Common myeloid progenitor, CD34-positive (primary cell): ENCODE measurements around the gene AGBL4.

ENCODE experiments used
- CTCF ChIA-PET: fragments of 350-600 bp; sonication (Branson Sonifier 250); formaldehyde crosslinking; loops from one replicate; lab custom pipeline; 2021; ENCODE audit warnings: antibody characterized with exemption; lab: Charles Lee
- POLR2A ChIA-PET: fragments of 350-600 bp; sonication (Branson Sonifier 250); formaldehyde crosslinking; loops from one replicate; lab custom pipeline; 2021; ENCODE audit warnings: antibody characterized with exemption; lab: Charles Lee
- DNase-seq, 3 donors: peaks; one replicate each; pipeline versions ENCODE4 v3.0.0 to v3.0.0-alpha.2; 2013
- H3K27ac ChIP-seq, 2 experiments: 1 replicate in 1 of 2; 2 replicates in 1 of 2; pipeline ENCODE4 v1.7.0; 2013; ENCODE audit warnings: inconsistent platforms in 2 of 2, low read length in 2 of 2, mild to moderate bottlenecking in 2 of 2, low read depth in 1 of 2, moderate library complexity in 1 of 2; ENCODE audit not compliant: severe bottlenecking in 2 of 2, insufficient read depth in 1 of 2, poor library complexity in 1 of 2
- H3K27me3 ChIP-seq, 5 experiments: replicated peaks in 2 of 5; 1 replicate in 3 of 5; 2 replicates in 2 of 5; pipeline versions ENCODE4 v1.6.1 to v1.7.0; 2013; ENCODE audit warnings: low read length in 4 of 5, mild to moderate bottlenecking in 2 of 5, moderate library complexity in 2 of 5, inconsistent platforms in 1 of 5; ENCODE audit not compliant: insufficient read depth in 5 of 5, control insufficient read depth in 4 of 5
- H3K36me3 ChIP-seq, 4 experiments: 1 replicate in 2 of 4; 2 replicates in 2 of 4; pipeline versions ENCODE4 v1.6.1 to v1.7.0; 2013; ENCODE audit warnings: low read length in 3 of 4, control low read depth in 1 of 4, mild to moderate bottlenecking in 1 of 4; ENCODE audit not compliant: control insufficient read depth in 4 of 4, insufficient read depth in 4 of 4
- H3K4me1 ChIP-seq, 4 experiments: 1 replicate in 3 of 4; 2 replicates in 1 of 4; pipeline versions ENCODE4 v1.6.1 to v1.7.1; 2013; ENCODE audit warnings: low read length in 3 of 4, mild to moderate bottlenecking in 3 of 4, control low read depth in 1 of 4, inconsistent platforms in 1 of 4, moderate library complexity in 1 of 4; ENCODE audit not compliant: control insufficient read depth in 4 of 4, insufficient read depth in 4 of 4; ENCODE audit errors: control extremely low read depth in 1 of 4
- H3K4me3 ChIP-seq, 7 experiments: 1 replicate in 4 of 7; 2 replicates in 3 of 7; pipeline versions ENCODE4 v1.5.1 to v1.7.0; 2013; ENCODE audit warnings: mild to moderate bottlenecking in 7 of 7, low read length in 6 of 7, moderate library complexity in 6 of 7, inconsistent platforms in 2 of 7, low read depth in 2 of 7, control low read depth in 1 of 7; ENCODE audit not compliant: insufficient read depth in 4 of 7, control insufficient read depth in 1 of 7; ENCODE audit errors: extremely low read depth in 1 of 7
- H3K9me3 ChIP-seq, 5 experiments: 1 replicate in 4 of 5; 2 replicates in 1 of 5; pipeline versions ENCODE4 v1.6.1 to v1.7.1; 2013; ENCODE audit warnings: low read length in 4 of 5, mild to moderate bottlenecking in 2 of 5, inconsistent platforms in 1 of 5, low read depth in 1 of 5, moderate library complexity in 1 of 5; ENCODE audit not compliant: control insufficient read depth in 4 of 5, insufficient read depth in 2 of 5; ENCODE audit errors: control extremely low read depth in 1 of 5
- WGBS: methylation state at CpG from one replicate; pipeline ENCODE4 v1.1.5; 2013; ENCODE audit not compliant: insufficient coverage; 5-methylcytosine and 5-hydroxymethylcytosine counted together

The AGBL4 gene

DNA sequence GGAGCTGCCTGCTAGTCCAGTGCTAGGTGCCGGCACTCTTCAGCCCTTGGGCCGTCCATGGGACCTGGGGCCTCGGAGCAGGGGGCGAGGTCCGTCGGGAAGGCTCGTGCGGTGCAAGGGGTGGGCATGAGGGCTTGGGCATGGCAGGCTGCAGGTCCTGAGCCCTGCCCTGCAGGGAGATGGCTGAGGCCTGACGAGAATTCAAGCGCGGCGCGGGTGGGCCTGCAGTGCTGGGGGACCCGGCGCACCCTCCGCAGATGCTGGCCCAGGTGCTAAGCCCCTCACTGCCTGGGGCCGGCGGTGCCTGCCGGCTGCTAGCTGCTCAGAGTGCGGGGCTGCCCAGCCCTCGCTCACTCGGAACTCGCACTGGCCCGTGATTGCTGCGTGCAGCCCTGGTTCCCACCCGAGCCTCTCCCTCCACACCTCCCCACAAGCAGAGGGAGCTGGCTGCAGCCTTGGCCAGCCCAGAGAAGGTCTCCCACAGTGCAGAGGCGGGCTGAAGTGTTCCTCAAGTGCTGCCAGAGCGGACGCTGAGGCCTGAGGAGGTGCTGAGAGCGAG lies 467.0 kb downstream of the AGBL4 start:
- ChIA-PET POLR2A (no interaction called here), CTCF (no interaction called here)
- Histone ChIP-seq H3K27ac (no peak overlapping the region), H3K9me3 (peaks cover 0 to 2% (median 0%) of the 10 kb centered on the region in 5 experiments), H3K4me3 (no peak overlapping the region), H3K4me1 (no peaks in the 10 kb centered on the region), H3K36me3 (no peaks in the 10 kb centered on the region), H3K27me3 (no peaks in the 10 kb centered on the region)
- no peak for DNase-seq
- WGBS, result 98% methylated on average over 17 of the region's 30 CpGs

DNA sequence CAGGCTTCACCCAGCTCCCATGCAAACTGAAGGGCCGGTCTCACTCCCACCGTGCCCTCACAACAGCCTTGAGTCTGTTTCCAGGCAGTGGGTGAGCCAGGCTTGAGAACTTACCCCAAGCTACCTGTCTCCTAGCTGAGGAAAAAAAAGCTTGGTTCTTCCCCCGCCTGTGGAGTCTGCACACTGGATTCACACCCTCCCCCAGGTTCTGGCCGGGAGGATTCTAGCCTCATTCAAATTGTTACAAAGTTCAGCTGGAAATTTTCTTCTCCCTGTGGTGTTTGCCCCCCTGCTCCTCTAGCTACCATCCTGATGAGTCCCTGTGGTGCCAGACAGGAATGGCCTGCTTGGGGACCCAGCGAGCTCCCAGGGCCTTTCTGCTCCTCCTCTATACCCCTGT lies 471.7 kb downstream of the AGBL4 start:
- 100% methylated on average over 2 of the region's 5 CpGs for WGBS
- H3K36me3 ChIP-seq, result no peaks in the 10 kb centered on the region
- no peaks in the 10 kb centered on the region for H3K4me1 ChIP-seq
- POLR2A ChIA-PET, result no interaction called here
- H3K4me3 ChIP-seq, result no peak overlapping the region
- CTCF ChIA-PET, result no interaction called here
- no peak overlapping the region for H3K27ac ChIP-seq
- H3K27me3 ChIP-seq, result no peaks in the 10 kb centered on the region
- no peak for DNase-seq
- H3K9me3 ChIP-seq, result peaks cover 0 to 3% (median 0%) of the 10 kb centered on the region in 5 experiments

DNA sequence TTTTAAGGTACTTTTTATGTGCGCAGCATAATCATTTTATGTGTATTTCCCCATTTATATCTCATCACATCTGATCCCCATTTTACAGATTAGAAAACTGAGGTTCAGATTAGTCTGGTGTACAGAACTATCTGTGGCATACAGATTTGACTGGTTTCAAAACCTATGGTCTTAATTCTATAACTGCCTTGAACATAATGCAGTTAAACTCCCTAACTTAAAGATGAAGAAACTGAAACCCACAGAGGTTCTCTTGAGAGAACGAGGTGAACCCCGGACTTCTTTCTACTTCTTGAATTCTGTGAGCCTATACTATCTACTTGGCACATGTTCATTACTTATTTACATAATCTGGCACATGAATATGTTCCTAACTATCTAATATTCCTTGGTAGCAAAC lies 479.1 kb downstream of the AGBL4 start:
- Histone ChIP-seq H3K4me1 (no peaks in the 10 kb centered on the region), H3K27me3 (no peaks in the 10 kb centered on the region), H3K36me3 (no peaks in the 10 kb centered on the region), H3K9me3 (peaks cover 0 to 7% (median 2%) of the 10 kb centered on the region in 5 experiments), H3K4me3 (no peak overlapping the region), H3K27ac (no peak overlapping the region)
- CTCF ChIA-PET, result no interaction called here
- WGBS, result 92% methylated on average over 3 of the region's 3 CpGs
- POLR2A ChIA-PET, result no interaction called here
- no peak for DNase-seq

DNA sequence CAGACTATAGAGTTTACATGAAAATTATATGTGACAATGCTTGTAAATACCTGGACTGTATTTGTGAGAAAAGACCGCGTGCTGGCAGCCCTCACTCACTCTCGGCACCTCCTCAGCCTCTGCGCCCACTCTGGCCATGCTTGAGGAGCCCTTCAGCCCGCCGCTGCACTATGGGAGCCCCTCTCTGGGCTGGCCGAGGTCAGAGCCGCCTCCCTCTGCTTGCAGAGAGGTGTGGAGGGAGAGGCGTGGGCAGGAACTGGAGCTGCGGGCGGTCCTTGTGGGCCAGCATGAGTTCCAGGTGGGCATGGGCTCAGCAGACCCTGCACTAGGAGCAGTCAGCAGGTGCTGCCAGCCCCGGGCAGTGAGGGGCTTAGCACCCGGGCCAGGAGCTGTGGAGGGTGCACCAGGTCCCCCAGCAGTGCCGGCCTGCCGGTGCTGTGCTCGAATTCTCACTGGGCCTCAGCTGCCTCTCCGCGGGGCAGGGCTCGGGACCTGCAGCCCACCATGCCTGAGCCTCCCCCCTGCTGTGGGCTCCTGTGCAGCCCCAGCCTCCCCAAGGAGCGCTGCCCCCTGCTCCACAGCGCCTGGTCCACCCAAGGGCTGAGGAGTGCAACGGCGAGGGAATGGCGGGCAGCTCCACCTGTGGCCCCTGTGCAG lies 482.5 kb downstream of the AGBL4 start:
- Histone ChIP-seq H3K9me3 (peaks cover 0 to 7% (median 2%) of the 10 kb centered on the region in 5 experiments), H3K4me1 (no peaks in the 10 kb centered on the region), H3K4me3 (no peak overlapping the region), H3K36me3 (no peaks in the 10 kb centered on the region), H3K27me3 (no peaks in the 10 kb centered on the region), H3K27ac (no peak overlapping the region)
- ChIA-PET CTCF (no interaction called here), POLR2A (no interaction called here)
- 97% methylated on average over 18 of the region's 24 CpGs for WGBS
- no peak for DNase-seq

DNA sequence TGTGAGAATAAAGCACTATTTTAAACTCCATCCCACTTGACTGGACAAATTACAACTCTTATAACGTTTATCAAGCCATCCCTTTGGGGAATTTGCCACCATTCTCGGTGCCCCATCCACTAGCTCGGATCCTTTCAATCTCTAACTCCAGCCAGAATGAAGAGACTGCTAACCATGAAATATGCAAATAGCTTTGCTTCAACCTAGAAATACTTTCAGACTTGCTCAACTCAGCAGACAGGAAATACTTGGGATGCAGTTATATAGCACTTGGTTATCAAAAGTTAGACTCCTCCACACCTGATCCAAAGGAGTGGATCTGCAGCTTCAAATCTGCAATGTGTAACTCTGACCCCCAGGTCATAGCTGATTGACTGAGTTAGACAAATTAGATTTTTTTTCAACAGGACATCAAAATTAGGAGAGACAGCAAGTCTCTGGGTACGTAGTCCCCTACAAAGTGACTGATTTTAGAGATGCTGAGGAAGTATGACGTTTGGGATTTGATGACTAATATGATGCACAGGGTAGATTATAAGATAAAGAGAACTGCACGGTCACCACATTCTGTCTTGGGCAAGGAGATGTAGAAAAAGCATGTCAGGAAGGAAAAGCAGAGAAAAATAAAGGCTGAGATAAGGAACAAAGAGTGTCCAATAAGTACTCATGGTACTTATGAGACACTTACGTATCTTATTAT lies 496.0 kb downstream of the AGBL4 start:
- H3K4me1 ChIP-seq, result no peaks in the 10 kb centered on the region

DNA sequence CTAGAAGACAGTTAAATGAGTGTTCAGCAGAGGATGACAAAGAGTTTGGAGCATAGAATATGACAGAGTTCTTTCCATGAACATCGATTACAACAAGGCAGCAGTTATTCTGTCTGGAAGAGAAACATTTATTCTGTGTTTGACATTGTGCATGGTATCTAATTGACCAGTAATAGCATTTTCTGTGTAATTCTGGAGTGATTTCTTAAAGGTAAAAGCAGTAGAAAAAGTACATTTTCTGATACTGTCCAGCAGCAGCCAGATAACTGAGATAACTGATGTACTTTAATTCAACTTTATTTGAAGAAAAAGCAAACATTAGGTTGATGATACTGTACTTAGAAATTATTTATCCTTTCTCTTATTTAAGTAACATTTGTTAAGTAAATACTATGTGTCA lies 497.1 kb downstream of the AGBL4 start:
- Histone ChIP-seq H3K27ac (no peak overlapping the region), H3K4me3 (no peak overlapping the region), H3K36me3 (no peaks in the 10 kb centered on the region), H3K4me1 (no peaks in the 10 kb centered on the region), H3K9me3 (no peaks in the 10 kb centered on the region), H3K27me3 (no peaks in the 10 kb centered on the region)
- 91% methylated on average over 1 of the region's 1 CpG for WGBS
- POLR2A ChIA-PET, result no interaction called here
- DNase-seq, result no peak
- CTCF ChIA-PET, result no interaction called here

More for the DNA sequence above, 496.0 kb downstream of the AGBL4 start:
- POLR2A ChIA-PET, result no interaction called here
- no peak overlapping the region for H3K27ac ChIP-seq
- no peaks in the 10 kb centered on the region for H3K27me3 ChIP-seq
- no peak for DNase-seq
- CTCF ChIA-PET, result no interaction called here
- H3K4me3 ChIP-seq, result no peak overlapping the region
- H3K9me3 ChIP-seq, result no peaks in the 10 kb centered on the region
- no peaks in the 10 kb centered on the region for H3K36me3 ChIP-seq
- 77% methylated on average over 7 of the region's 7 CpGs for WGBS

DNA sequence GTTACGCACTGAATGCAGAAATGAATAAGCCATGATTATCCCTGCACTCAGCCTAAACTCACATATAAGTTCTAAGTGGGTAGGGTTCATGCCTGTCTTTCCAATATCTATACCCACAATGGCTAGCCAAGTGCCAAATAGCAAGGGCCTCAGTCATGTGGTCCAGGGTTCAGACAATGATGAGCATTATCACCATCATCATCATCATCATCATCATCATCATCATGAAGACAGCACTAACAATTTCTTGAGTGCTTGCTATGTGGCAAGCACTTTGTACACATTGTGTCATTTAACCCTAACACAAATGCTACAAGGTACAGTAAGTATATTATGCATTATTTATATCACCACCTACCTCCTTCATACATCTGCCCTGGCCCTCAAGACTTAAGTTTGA lies 500.0 kb downstream of the AGBL4 start:
- POLR2A ChIA-PET, result no interaction called here
- WGBS, result no CpG with 5 or more reads among the region's 1 CpG
- CTCF ChIA-PET, result no interaction called here

More for the DNA sequence above, 500.0 kb downstream of the AGBL4 start:
- H3K9me3 ChIP-seq, result no peaks in the 10 kb centered on the region
- H3K27ac ChIP-seq, result no peak overlapping the region
- H3K4me3 ChIP-seq, result no peak overlapping the region
- DNase-seq, result no peak
- no peaks in the 10 kb centered on the region for H3K36me3 ChIP-seq
- H3K4me1 ChIP-seq, result no peaks in the 10 kb centered on the region
- H3K27me3 ChIP-seq, result no peaks in the 10 kb centered on the region
